ENCODE data around the gene JMJD8. TPM values are rescaled to one million over a fixed set of nuclear protein-coding genes. Genes with fewer than 3 reads are reported as not detected.

Gene JMJD8
- total RNA-seq, 4 donors from 2014 or later: 22.8 to 81.8 (median 41.0) TPM

DNA sequence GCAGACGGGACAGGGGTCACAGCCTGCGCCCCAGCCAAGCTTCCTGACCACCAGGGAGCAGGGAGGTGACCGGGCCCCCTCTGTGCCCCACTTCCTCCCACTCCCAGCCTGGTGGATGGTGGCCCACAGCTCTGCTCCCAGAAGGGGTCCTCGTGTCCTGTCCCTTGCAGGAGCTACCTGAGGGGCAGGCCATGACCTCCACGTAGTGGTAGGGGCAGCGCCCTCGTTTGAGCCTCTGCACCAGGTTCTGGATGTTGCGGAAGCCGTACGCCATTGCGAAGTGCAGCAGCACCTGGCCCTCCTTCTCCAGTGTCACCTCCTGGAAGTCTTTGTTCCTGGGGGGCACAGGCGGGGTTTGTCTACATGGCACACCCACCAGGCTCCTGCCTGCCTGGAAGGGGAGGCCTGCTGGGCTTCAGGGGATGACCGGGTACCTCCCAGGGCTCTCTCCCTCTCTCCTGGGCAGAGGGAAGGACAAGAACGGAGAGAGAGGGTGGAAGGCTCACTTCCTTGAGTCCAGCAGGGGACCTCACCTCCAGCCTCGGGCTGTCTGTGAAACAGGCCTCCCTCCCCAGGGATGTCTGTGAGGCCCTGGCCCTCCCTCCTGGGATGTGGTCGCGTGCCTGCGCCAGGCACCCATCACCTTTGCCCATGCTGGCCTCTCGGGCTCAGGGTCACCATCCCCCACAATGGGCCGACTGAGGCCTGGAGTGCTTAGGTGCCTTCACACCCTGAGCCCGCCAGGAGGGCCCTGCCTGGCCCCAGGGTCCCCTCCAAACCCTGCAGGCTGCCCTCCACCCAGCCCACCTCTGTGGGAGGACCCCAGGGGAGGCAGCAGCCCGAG, 46.8 kb upstream of the JMJD8 start:
- no peak for ATAC-seq
- in situ Hi-C loops (cut with MboI; ENCODE audit: low sequenced_read_pairs in 4 of 4): no loop called here
- no peak for DNase-seq
- Histone ChIP-seq H3K4me1 (peaks cover 6 to 11% of the 10 kb centered on the region in 2 donors), H3K4me3 (no peak overlapping the region), H3K9me3 (no peaks in the 10 kb centered on the region), H3K36me3 (peaks cover 0 to 46% of the 10 kb centered on the region in 2 donors), H3K27me3 (peaks cover 18 to 28% (median 25%) of the 10 kb centered on the region in 3 donors), H3K27ac (no peak overlapping the region)
- TF ChIP-seq, protein P1, sequence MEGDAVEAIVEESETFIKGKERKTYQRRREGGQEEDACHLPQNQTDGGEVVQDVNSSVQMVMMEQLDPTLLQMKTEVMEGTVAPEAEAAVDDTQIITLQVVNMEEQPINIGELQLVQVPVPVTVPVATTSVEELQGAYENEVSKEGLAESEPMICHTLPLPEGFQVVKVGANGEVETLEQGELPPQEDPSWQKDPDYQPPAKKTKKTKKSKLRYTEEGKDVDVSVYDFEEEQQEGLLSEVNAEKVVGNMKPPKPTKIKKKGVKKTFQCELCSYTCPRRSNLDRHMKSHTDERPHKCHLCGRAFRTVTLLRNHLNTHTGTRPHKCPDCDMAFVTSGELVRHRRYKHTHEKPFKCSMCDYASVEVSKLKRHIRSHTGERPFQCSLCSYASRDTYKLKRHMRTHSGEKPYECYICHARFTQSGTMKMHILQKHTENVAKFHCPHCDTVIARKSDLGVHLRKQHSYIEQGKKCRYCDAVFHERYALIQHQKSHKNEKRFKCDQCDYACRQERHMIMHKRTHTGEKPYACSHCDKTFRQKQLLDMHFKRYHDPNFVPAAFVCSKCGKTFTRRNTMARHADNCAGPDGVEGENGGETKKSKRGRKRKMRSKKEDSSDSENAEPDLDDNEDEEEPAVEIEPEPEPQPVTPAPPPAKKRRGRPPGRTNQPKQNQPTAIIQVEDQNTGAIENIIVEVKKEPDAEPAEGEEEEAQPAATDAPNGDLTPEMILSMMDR (IDR thresholded peaks at IDR 0.05 in 4 of 5, conservative IDR thresholded peaks at IDR 0.05 in 1 of 5): no peak
- no peak for TF ChIP-seq POLR2A (IDR thresholded peaks at IDR 0.05)
- intact Hi-C loops (cut with DNase I; ENCODE audit: low total_unique reads): no loop called here

DNA sequence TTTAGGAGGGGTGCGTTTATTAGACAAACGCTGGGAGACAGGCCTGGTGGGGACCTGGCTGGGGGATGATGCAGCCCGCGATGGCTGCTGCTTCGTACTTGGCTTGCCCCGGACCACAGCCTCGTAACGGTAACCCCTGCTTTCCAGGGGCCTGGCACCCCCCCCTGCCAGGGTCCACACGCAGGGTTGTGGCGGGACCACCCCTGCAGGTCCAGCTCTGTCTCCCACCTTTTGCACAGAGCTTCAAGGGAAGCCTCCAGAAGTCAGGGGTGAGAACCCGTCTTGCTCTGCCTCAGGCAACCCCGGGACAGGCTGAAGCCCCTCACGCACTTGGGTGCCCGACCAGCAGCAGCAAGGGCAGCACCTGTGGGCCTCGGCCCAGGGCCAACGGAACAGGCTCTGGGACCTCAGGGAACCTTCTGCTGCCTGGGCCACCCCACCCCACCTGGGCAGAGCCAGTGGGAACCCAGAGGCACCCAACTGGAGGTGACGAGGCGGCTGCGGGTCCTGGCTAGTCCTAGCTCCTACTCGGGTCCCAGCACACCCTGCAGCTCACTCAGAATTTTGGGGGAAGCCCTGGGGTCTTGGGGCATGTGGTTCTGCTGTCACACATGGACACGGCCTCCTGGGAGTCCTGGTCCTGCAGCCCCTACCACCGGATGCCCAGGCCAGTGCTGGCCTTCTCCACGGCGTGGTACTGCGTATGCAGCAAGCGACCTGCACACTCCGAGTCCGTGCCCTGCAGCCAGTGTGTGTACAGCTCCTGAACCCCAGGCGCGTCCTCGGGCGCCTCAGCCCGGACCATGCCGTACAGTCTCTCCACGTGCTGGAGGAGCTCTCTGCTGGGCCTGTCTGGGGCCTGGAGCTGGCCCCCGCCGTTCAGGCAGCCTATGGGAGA, 45.9 kb upstream of the JMJD8 start:
- intact Hi-C loops (cut with DNase I; ENCODE audit: low total_unique reads) (no loop called here), in situ Hi-C loops (cut with MboI; ENCODE audit: low sequenced_read_pairs in 4 of 4) (no loop called here)
- Histone ChIP-seq H3K4me3 (no peak overlapping the region), H3K4me1 (peaks cover 6 to 11% of the 10 kb centered on the region in 2 donors), H3K27ac (no peak overlapping the region), H3K36me3 (peaks cover 0 to 37% of the 10 kb centered on the region in 2 donors), H3K9me3 (no peaks in the 10 kb centered on the region), H3K27me3 (peaks cover 22 to 36% (median 34%) of the 10 kb centered on the region in 3 donors)
- DNase-seq (no peak), ATAC-seq (no peak)
- TF ChIP-seq, protein P1 (IDR thresholded peaks at IDR 0.05 in 4 of 5, conservative IDR thresholded peaks at IDR 0.05 in 1 of 5): no peak
- TF ChIP-seq POLR2A (IDR thresholded peaks at IDR 0.05): no peak

- TF ChIP-seq, protein P1 (IDR thresholded peaks at IDR 0.05 in 4 of 5, conservative IDR thresholded peaks at IDR 0.05 in 1 of 5): no peak
- Histone ChIP-seq H3K4me3 (no peak overlapping the region), H3K27me3 (peaks cover 22 to 38% (median 34%) of the 10 kb centered on the region in 3 donors), H3K36me3 (peaks cover 0 to 28% of the 10 kb centered on the region in 2 donors), H3K9me3 (no peaks in the 10 kb centered on the region), H3K4me1 (peaks cover 6 to 11% of the 10 kb centered on the region in 2 donors), H3K27ac (no peak overlapping the region)
- intact Hi-C loops (cut with DNase I; ENCODE audit: low total_unique reads) (no loop called here), in situ Hi-C loops (cut with MboI; ENCODE audit: low sequenced_read_pairs in 4 of 4) (no loop called here)
- ATAC-seq (no peak), DNase-seq (no peak)
Measured at GRCh38 chr16:728890-729744, 45.0 kb upstream of the JMJD8 start.

DNA sequence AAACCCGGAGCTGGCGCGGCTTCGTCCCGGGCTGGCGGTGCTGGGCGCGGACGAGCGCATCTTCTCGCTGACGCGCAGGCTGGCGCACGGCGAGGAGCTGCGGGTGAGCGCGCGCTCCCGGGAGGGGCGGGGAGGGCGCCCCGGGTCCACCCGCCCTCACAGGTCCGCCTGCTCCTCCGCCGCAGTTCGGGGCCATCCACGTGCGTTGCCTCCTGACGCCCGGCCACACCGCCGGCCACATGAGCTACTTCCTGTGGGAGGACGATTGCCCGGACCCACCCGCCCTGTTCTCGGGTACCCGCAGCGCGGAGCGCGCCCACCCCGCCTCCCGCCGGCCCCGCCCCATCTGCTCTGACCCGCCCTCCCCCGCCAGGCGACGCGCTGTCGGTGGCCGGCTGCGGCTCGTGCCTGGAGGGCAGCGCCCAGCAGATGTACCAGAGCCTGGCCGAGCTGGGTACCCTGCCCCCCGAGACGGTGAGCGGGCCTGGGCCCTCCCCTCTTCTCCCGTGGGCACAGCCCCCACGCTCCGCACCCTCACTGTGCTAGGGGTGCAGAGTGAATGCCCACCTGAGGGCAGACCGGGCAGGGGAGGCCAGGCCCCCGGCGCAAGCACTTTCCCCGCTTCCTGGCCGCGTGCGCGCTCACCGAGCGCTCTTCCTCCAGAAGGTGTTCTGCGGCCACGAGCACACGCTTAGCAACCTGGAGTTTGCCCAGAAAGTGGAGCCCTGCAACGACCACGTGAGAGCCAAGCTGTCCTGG, 44.2 kb upstream of the JMJD8 start:
- Histone ChIP-seq H3K4me3 (peak overlapping the region; percentile 32 to 55 (median 51)), H3K4me1 (peaks cover 6 to 11% of the 10 kb centered on the region in 2 donors), H3K9me3 (no peaks in the 10 kb centered on the region), H3K36me3 (peaks cover 0 to 20% of the 10 kb centered on the region in 2 donors), H3K27me3 (peaks cover 22 to 38% (median 34%) of the 10 kb centered on the region in 3 donors), H3K27ac (no peak overlapping the region)
- intact Hi-C loops (cut with DNase I; ENCODE audit: low total_unique reads): no loop called here
- in situ Hi-C loops (cut with MboI; ENCODE audit: low sequenced_read_pairs in 4 of 4): no loop called here
- ATAC-seq: peak in 1 of 2 donors; percentile 7
- DNase-seq: no peak
- no peak for TF ChIP-seq POLR2A (IDR thresholded peaks at IDR 0.05)
- TF ChIP-seq, protein P1 (IDR thresholded peaks at IDR 0.05 in 4 of 5, conservative IDR thresholded peaks at IDR 0.05 in 1 of 5): no peak
